Vagina (tissue), 1 donor: ENCODE data around the gene MIA. TPM values are rescaled to one million over a fixed set of nuclear protein-coding genes. Genes with fewer than 3 reads are reported as not detected.

ENCODE experiments used
- total RNA-seq: library from RNA; depleted of rRNA; stranded (reverse); fragments of >200 nt; gene quantifications from one replicate; pipeline ENCODE4 v1.2.3, GENCODE V29; 2016

The MIA gene
- total RNA-seq, 1 donor from 2014 or later = 11.0 TPM

Other genes starting within 250 kb of the MIA start
- gene SHKBP1, start 198.6 kb upstream of the MIA start, total RNA-seq = 51.6 TPM
- 983 TPM for gene LTBP4, start 174.2 kb upstream of the MIA start, total RNA-seq
- gene NUMBL, start 84.9 kb upstream of the MIA start, total RNA-seq = 66.0 TPM
- 51.1 TPM for gene COQ8B, start 58.6 kb upstream of the MIA start, total RNA-seq
- gene ITPKC, start 58.4 kb upstream of the MIA start, total RNA-seq = 92.6 TPM
- gene ACTMAP, start 25.0 kb upstream of the MIA start, total RNA-seq = 2.2 TPM
- 72.7 TPM for gene SNRPA, start 24.3 kb upstream of the MIA start, total RNA-seq
- 22.3 TPM for gene RAB4B, start 2.7 kb downstream of the MIA start, total RNA-seq
- gene EGLN2, start 23.7 kb downstream of the MIA start, total RNA-seq = 76.9 TPM
- gene CYP2A6, start 74.9 kb downstream of the MIA start, total RNA-seq = 2.0 TPM
- gene CYP2A7, start 106.7 kb downstream of the MIA start, total RNA-seq = 4.9 TPM
- not detected for gene CYP2B6, start 215.8 kb downstream of the MIA start, total RNA-seq